GM19238 (cell line): Measurements from ENCODE around the gene LRMDA.

ENCODE experiments used
- DNase-seq: peaks from one replicate; pipeline ENCODE4 v3.0.0; 2011; ENCODE audit warnings: low spot score; ENCODE audit not compliant: insufficient read length

LRMDA gene

GRCh38 chr10:75431180-75432111 lies at the start of gene LRMDA:
Gene LRMDA (plus strand): TSS chr10:75431624.
- DNase-seq = peak; percentile 41

- no peak for DNase-seq
These were observed 45.3 kb upstream of the LRMDA start for GRCh38 chr10:75386128-75386527.

GRCh38 chr10:75388082-75388481 lies 43.3 kb upstream of the LRMDA start:
- DNase-seq = no peak

GRCh38 chr10:75390178-75390577 lies 41.2 kb upstream of the LRMDA start:
- DNase-seq = no peak

- DNase-seq = no peak
These were observed 39.2 kb upstream of the LRMDA start for GRCh38 chr10:75392271-75392670.

GRCh38 chr10:75392744-75393143 lies 38.7 kb upstream of the LRMDA start:
- no peak for DNase-seq

GRCh38 chr10:75394221-75394620 lies 37.2 kb upstream of the LRMDA start:
- no peak for DNase-seq

GRCh38 chr10:75395066-75395931 lies 36.1 kb upstream of the LRMDA start:
- DNase-seq = no peak

GRCh38 chr10:75395932-75396630 lies 35.3 kb upstream of the LRMDA start:
- DNase-seq = no peak

GRCh38 chr10:75396631-75397495 lies 34.6 kb upstream of the LRMDA start:
- DNase-seq = no peak

- DNase-seq = no peak
These were observed 33.8 kb upstream of the LRMDA start for GRCh38 chr10:75397496-75398199.

- no peak for DNase-seq
These were observed 33.2 kb upstream of the LRMDA start for GRCh38 chr10:75398200-75398691.

- DNase-seq = no peak
These were observed 32.5 kb upstream of the LRMDA start for GRCh38 chr10:75398692-75399460.

- DNase-seq = no peak
These were observed 31.8 kb upstream of the LRMDA start for GRCh38 chr10:75399461-75400162.

GRCh38 chr10:75400163-75400770 lies 31.2 kb upstream of the LRMDA start:
- DNase-seq = no peak

- no peak for DNase-seq
These were observed 30.5 kb upstream of the LRMDA start for GRCh38 chr10:75400771-75401568.
